Gastrocnemius medialis (tissue), 4 donors: ENCODE measurements around the gene KIF16B. TPM values are rescaled to one million over a fixed set of nuclear protein-coding genes. Genes with fewer than 3 reads are reported as not detected.

Source experiments
- ATAC-seq, 2 donors: fragments of 150-250 bp; one replicate each; pipeline ENCODE4 v1.9.1; 2016
- DNase-seq, 2 donors: peaks; one replicate each; pipeline ENCODE4 v3.0.0-alpha.2; 2019
- H3K27ac ChIP-seq, 4 donors: fragments of 200-600 bp; sonication (generic); 1 replicate in 1 of 4; 2 replicates in 3 of 4; pipeline ENCODE4 v1.5.1; 2016 to 2018; ENCODE audit warnings: mild to moderate bottlenecking in 2 of 4, moderate library complexity in 1 of 4
- H3K27me3 ChIP-seq, 3 donors: fragments of 200-600 bp; sonication (generic) in 2 of 3; 1 replicate in 1 of 3; 2 replicates in 2 of 3; pipeline versions ENCODE4 v1.5.1 to v1.6.0; 2016 to 2019; ENCODE audit warnings: mild to moderate bottlenecking in 1 of 3, moderate library complexity in 1 of 3
- H3K36me3 ChIP-seq, 2 donors: fragments of 200-600 bp; sonication (generic) in 1 of 2; one replicate each; pipeline ENCODE4 v1.5.1; 2017 to 2018
- H3K4me1 ChIP-seq, 2 donors: fragments of 200-600 bp; sonication (generic) in 1 of 2; one replicate each; pipeline ENCODE4 v1.5.1; 2016 to 2017; ENCODE audit warnings: mild to moderate bottlenecking in 2 of 2
- H3K4me3 ChIP-seq, 4 donors: fragments of 200-600 bp; sonication (generic) in 3 of 4; 1 replicate in 1 of 4; 2 replicates in 3 of 4; pipeline ENCODE4 v1.5.1; 2016 to 2019; ENCODE audit warnings: mild to moderate bottlenecking in 2 of 4
- H3K9me3 ChIP-seq, 3 donors: fragments of 200-600 bp; sonication (generic) in 2 of 3; 1 replicate in 1 of 3; 2 replicates in 2 of 3; pipeline ENCODE4 v1.5.1; 2016 to 2019
- CTCF ChIP-seq, 5 experiments: fragments of 450-650 bp in 3 of 5; fragments of 200-600 bp in 2 of 5; sonication (generic) in 2 of 5; IDR thresholded peaks in 4 of 5; conservative IDR thresholded peaks in 1 of 5; 1 replicate in 4 of 5; 2 replicates in 1 of 5; pipeline ENCODE4 v1.5.1; 2016 to 2019; ENCODE audit warnings: antibody characterized with exemption in 5 of 5, mild to moderate bottlenecking in 3 of 5, moderate library complexity in 3 of 5
- POLR2A ChIP-seq, 2 donors: fragments of 450-650 bp; IDR thresholded peaks; one replicate each; pipeline ENCODE4 v1.6.1; 2017; ENCODE audit warnings: antibody characterized with exemption in 2 of 2, mild to moderate bottlenecking in 2 of 2, moderate library complexity in 2 of 2
- in situ Hi-C, 4 donors: fragments of 200-750 bp; cut with MboI; loops; one replicate each; pipeline versions ENCODE4 v1.15.0 to v1.8.0; 2017; ENCODE audit warnings: low sequenced_read_pairs in 4 of 4
- intact Hi-C: fragments of 100-400 bp; cut with DNase I; formaldehyde crosslinking; loops from one replicate; pipeline ENCODE4 v1.15.1; 2023; ENCODE audit warnings: low total_unique reads
- total RNA-seq, 4 donors: library from RNA; depleted of rRNA; stranded (reverse); fragments of >200 nt; gene quantifications; one replicate each; pipeline versions ENCODE4 v1.1.0 to v1.2.3, GENCODE V29; 2016

KIF16B gene
- total RNA-seq, 4 donors from 2014 or later = 13.4 to 23.9 (median 20.0) TPM

GRCh38 chr20:16267526-16267925 is 305.7 kb downstream of the KIF16B start:
- ATAC-seq (no peak), DNase-seq (no peak)
- no peaks in the 10 kb centered on the region for H3K9me3 ChIP-seq
- no peaks in the 10 kb centered on the region for H3K36me3 ChIP-seq
- H3K27me3 ChIP-seq = no peaks in the 10 kb centered on the region
- H3K4me3 ChIP-seq = no peak overlapping the region
- H3K27ac ChIP-seq = no peak overlapping the region
- H3K4me1 ChIP-seq = no peaks in the 10 kb centered on the region
- no peak for TF ChIP-seq CTCF (IDR thresholded peaks at IDR 0.05 in 4 of 5, conservative IDR thresholded peaks at IDR 0.05 in 1 of 5)
- no peak for TF ChIP-seq POLR2A (IDR thresholded peaks at IDR 0.05)
- in situ Hi-C loops = no loop called here
- intact Hi-C loops = no loop called here

GRCh38 chr20:16265334-16265733 is 307.9 kb downstream of the KIF16B start:
- H3K9me3 ChIP-seq = no peaks in the 10 kb centered on the region
- H3K27ac ChIP-seq = no peak overlapping the region
- ATAC-seq = no peak
- no peak overlapping the region for H3K4me3 ChIP-seq
- DNase-seq = no peak
- in situ Hi-C loops (no loop called here), intact Hi-C loops (no loop called here)
- peaks cover 0 to 4% of the 10 kb centered on the region in 2 donors for H3K4me1 ChIP-seq
- TF ChIP-seq POLR2A (IDR thresholded peaks at IDR 0.05) = no peak
- no peak for TF ChIP-seq CTCF (IDR thresholded peaks at IDR 0.05 in 4 of 5, conservative IDR thresholded peaks at IDR 0.05 in 1 of 5)
- no peaks in the 10 kb centered on the region for H3K27me3 ChIP-seq
- H3K36me3 ChIP-seq = no peaks in the 10 kb centered on the region

GRCh38 chr20:16263582-16263981 is 309.7 kb downstream of the KIF16B start:
- Histone ChIP-seq H3K27me3 (no peaks in the 10 kb centered on the region), H3K9me3 (no peaks in the 10 kb centered on the region), H3K4me1 (peaks cover 0 to 4% of the 10 kb centered on the region in 2 donors), H3K4me3 (no peak overlapping the region), H3K36me3 (no peaks in the 10 kb centered on the region), H3K27ac (no peak overlapping the region)
- in situ Hi-C loops = no loop called here
- DNase-seq = no peak
- TF ChIP-seq CTCF (IDR thresholded peaks at IDR 0.05 in 4 of 5, conservative IDR thresholded peaks at IDR 0.05 in 1 of 5) (no peak), POLR2A (IDR thresholded peaks at IDR 0.05) (no peak)
- ATAC-seq = no peak
- intact Hi-C loops = no loop called here

GRCh38 chr20:16262594-16262993 is 310.7 kb downstream of the KIF16B start:
- in situ Hi-C loops = no loop called here
- DNase-seq = no peak

More at GRCh38 chr20:16262594-16262993, 310.7 kb downstream of the KIF16B start:
- Histone ChIP-seq H3K9me3 (no peaks in the 10 kb centered on the region), H3K27ac (no peak overlapping the region), H3K4me3 (no peak overlapping the region), H3K4me1 (peaks cover 0 to 4% of the 10 kb centered on the region in 2 donors), H3K36me3 (no peaks in the 10 kb centered on the region), H3K27me3 (no peaks in the 10 kb centered on the region)
- intact Hi-C loops = loop anchor here (1.0 kb wide), 1 partner anchor 18 kb away; no protein-coding TSS in a partner anchor
- TF ChIP-seq CTCF (IDR thresholded peaks at IDR 0.05 in 4 of 5, conservative IDR thresholded peaks at IDR 0.05 in 1 of 5) = no peak
- TF ChIP-seq POLR2A (IDR thresholded peaks at IDR 0.05) = no peak
- no peak for ATAC-seq
